GM21786 (cell line): Measurements from ENCODE around the gene CD81.

Source experiments
- ATAC-seq: cut with Tn5 transposase; IDR thresholded peaks from one replicate; pipeline ENCODE4 v1.9.1; 2021; ENCODE audit not compliant: unreplicated experiment

CD81 gene

DNA sequence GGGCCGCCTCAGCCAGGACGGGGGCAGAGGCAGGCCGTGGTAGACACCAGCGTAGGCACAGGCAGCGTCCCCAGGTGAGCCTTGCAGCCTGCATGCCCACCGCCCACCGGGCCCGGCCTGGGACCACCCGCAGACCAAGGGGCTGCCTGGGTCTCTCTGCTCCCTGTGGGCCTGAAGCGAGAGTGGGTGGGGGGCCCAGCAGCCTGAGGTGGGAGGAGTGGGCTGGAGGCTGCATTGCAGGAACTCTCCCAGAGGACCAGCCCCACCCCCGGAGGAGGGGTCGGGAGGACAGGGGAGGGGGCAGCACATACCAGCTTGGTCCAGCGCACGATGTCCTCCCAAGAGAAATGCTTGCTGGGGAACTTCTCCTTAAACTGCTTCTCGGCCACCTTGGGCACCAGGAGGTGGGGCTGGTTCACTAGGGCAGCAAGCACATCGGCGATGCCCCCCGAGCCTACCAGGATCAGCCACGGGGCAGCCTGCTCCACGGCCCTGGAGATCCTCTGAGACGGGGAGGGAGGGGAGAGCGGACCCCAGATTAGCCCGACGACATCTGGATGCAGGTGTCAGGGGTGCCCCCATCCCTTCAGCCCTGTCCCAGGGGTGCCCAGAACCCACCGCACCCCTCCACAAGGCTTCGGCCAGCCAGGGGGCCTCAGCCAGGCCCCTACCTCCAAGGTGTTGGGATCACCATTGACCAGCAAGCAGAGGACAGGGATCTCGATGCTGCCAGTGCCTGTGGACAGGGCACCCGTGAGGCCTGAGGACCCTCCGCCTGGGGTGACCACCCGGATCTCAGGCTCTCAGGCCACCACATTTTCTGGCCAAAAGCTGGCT, 41.0 kb downstream of the CD81 start:
- no peak for ATAC-seq

DNA sequence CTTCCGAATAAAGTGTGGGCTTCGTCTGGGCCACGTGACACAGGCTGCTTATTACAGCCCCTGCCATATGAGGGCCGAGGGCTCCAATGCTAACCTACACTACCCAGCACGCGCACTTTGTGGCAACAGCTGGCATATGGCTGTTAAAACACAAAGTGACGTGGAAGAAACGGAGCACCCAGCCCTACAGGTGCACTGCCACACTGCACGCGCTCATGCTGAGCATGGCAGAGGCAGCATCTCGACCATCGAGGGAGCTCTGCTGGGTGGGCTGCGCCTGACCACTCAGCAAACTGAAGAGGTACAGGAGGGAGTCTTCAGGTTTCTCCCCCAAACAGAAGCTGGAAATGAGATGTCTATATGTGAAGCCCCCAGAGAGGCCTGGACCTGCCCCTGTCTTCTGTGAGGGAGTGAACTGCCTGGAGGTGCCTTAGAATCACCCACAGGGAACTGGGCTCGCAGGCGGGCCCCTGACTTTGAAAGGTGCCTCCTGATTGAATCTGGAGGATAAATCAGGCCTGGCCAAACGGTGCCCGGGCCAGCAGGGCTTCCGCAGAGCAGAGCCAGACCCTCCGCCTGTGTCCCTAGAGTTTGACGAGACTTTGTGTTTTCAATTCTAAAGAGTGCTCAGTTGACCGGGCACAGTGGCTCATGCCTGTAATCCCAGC, 41.7 kb downstream of the CD81 start:
- no peak for ATAC-seq

DNA sequence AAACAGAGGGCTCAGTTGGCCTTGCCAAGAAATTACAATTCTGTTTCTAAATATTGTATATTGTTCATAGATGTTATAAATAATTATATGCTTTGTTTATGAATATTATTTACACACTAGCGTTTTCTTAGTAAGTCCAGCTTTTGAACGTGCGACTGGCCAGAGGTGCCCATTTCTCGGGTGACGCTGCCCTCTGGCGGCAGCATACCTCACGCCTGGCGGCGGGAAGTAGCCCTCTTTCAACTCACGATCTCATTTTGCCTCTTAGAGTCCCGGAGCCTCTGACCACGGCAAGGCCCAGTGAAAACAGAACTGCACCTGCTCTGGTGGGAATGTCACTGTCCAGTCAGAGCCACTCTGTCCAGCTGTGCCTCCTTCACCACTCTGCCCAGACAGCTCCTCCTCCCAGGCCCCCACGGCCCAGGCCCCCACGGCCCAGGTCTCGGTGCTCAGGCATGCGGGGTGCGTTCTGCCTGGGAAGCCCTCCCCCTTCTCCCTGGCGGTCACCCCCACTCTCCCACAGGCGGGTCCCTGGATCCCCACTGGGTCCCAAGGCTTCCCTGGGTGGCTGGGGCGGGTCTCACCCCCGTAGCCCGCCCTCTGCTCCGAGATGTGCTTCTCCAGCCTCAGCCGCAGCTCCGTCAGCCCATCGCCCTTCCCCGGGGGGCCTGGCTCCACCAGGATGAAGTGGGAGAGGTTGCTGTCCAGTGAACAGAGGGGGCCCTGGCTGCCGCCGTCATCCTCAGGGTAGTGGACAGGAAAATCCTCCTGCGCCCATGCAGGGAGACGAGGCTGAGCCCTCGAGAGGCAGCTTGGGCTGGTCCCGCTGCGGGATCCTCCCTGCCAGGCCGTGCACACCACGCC, 42.8 kb downstream of the CD81 start:
- no peak for ATAC-seq

DNA sequence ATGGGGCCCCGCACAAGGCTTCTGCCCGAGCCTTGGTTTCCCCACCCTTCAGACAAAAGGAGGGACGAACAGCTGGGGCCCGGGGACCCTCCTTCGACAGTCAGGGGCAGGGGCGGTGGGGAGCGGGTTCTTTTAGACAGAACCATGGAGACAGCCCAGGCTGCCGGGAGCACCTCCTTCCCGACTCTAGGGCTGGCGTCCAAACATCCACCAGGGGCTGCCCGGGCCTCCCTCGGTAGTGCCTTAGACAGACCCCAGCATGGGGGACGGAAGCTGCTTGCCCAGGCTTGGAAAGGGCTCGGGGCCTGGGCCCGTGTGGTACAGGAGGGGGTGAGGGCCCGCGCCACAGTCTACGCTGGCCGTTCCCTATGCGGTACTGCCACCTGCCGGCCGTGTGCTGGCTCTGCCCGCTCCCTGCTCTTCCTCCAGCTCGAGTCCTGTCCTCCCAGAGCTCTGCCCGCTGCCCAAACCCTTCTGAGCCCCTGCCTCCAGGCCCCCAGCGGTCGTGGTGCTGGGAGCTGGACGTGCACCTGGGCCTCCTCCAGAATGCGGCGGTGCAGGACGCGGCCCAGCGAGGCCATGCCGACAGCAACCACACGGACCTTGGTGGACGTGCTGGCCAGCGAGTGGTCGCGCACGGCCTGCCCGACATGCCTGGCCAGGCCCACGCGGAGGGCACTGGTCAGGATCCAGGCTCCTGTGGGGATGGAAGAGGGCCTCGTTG, 43.6 kb downstream of the CD81 start:
- no peak for ATAC-seq

DNA sequence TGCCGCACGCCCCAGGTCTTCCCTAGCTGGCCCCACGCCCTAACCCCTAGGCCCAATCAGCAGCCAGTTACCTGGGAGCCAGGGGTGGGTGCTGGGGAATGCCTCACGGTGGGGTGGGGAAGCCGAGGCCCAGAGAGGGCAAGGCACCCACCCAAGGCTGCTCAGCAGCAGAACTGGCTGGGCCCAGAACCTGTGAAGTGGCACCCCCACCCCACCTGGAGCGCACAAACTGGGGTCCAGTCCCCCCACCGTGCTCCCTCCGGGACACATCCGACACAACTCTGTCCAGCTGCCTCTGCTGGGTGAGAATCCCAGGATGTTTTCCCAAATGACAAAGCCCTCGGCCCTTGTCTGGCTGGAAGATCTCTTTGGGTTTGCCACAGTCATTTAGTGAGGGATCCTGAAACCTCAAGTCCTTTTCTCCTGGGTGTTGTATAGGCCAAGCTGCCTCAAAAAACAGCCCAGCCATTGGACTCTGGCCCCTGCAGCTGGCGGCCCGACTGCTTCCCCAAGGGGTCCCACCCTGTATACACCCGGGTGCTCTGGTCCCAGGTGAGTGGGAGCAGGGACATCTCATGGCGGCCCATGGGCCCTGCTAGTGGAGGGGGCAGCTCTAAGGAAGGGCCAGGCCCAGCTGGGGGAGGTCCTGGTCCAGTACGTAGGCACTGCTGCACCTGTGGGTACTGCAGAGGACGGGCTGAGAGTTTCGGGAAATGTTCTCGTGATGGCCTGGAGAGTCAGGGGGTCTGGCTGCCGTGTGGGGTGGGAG, 44.3 kb downstream of the CD81 start:
- ATAC-seq, result no peak

- no peak for ATAC-seq
Observed at GRCh38 chr11:2421996-2422395, 44.9 kb downstream of the CD81 start.

- ATAC-seq, result no peak
Observed at GRCh38 chr11:2422461-2423156, 45.5 kb downstream of the CD81 start.

GRCh38 chr11:2423157-2424025, 46.3 kb downstream of the CD81 start:
- ATAC-seq, result no peak

DNA sequence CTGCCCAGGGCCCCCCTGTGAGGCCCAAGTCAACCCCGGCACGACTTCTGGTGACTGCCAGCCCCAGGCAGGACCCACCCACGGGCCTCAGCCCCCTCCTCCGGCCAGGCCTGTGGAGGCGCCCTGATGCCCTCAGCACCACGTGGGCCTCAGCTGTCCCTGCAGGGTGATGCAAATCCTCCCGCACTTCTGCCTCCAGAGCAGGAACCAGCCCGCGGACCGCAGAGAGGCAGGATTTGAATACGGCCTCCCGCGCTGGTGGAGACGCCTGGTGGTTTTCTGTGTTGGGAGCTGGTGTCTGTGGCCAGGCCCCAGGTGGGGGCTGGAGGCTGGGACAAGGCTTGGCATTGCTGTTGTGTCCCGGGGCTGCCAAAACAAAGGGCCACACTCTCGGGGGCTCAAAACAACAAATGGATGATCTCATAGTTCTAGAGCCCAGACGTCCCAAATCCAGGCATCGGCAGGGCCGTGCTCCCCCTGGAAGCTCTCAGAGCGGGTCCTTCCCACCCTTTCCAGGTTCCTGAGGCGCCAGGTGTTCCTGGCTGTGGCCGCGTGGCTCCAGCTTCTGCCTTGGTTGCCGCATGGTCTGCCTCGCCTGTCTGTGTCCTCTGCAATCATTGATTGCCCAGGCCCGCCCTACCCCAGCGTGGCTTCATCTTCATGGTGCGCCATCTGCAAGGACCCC, 47.8 kb downstream of the CD81 start:
- no peak for ATAC-seq

DNA sequence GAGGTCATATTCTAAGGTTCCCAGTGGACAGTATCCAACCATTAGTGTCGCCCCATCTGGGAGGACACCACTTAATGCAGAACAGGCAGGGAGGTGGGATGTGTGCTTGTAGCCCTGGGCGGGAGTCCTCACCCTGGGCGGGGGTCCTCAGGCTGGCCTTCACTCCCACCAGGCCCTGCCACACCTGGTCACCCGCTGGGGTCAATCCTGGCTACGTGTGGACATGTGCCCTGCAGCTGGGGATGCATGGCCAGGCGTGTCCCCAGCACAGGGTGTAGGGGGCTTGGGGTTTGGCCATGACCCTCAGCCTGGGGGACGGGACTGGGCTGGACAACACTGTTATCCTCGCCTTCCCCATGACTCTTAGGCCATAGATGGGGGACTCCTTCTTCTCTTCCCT, 48.4 kb downstream of the CD81 start:
- no peak for ATAC-seq

DNA sequence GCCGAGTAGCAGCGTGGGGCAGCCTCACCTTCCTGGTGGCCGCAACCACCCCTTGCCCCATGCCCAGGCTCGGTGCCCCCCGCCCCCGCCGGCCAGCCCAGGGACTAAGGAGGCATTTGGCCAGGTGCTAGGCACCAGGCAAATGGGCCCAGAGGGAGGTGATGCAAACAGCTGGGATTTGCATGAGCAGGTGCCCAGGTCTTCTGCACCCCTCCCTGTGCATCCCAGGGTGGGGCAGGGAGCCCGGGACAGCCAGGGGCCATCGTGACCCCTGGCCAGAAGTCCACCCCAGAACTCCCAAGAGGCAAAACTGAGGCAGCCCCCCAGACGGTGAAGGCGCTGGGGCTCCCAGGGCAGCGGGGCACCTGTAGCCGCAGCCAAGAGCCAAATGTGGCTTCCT, 49.1 kb downstream of the CD81 start:
- ATAC-seq, result no peak

GRCh38 chr11:2426826-2427521, 49.9 kb downstream of the CD81 start:
- no peak for ATAC-seq

DNA sequence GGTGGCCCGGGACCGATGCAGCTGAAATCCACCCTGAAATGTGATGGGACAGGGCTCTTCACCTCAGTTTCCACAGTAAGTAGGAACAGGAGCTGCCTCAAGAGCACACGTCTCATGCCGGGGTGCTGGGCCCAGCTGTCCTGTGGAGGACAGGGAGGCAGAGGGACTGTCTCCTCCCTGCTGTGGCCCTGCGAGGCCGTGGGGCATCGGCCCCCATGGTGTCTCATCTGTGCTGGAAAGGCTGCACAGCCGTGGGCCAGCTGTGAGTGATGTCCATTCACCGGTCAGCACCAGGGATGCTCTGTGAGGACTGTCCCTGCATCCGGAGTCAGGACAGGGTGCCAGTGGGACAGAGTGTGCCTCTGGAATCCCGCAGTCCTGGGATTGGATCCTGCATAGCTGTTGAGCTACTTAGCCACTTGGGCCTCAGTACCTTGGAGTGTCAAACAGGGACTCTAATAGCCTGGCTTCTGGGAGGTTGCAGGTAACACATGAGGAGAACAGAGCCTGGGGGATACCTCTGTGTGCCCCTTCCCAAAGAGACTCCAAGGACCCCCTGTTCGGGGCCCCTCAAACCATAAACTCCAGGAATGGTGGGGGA, 50.7 kb downstream of the CD81 start:
- no peak for ATAC-seq

DNA sequence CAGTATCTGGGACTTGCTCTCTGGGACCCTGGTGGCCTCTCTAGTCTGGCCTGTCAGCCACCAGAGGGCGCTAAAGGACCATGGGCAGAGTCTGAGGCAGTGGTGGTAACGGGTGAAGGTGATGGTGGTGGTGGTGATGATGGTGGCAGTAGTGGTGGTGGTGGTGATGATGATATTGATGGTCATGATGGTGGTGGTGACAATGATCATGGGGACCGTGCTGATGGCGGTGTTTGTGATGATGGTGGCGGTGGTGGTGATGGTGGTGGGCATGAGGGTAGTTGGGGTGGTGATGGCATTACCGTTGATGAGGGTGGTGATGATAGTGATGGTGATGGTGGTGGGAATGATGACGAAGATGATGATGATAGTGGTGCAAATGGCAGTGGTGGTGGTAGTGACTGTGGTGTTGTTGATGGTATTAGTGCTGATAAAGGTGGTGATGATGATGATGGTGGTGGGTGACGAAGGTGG, 51.2 kb downstream of the CD81 start:
- ATAC-seq, result no peak

DNA sequence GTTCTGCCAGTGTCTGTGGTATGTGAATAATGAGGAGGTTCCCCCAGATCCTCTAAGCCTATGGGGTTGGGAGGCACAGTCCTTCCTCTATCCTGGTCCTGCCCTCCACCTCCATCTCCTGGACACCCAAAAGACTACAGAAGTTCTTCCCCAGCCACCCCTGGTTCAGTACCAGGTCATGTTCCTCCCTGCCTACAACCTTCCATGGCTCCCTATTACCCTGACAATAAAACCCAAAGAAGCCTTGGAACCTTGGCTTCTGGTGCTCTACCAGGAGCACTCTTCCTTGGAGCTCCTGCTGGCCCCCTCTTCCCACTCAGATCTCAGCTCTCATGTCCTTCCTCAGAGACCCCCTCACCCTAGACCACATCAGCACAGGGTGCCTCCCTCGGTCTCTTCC, 54.3 kb downstream of the CD81 start:
- no peak for ATAC-seq

GRCh38 chr11:2432171-2432621, 55.1 kb downstream of the CD81 start:
- ATAC-seq, result no peak

GRCh38 chr11:2432628-2433071, 55.5 kb downstream of the CD81 start:
- ATAC-seq, result no peak
